ENCODE measurements around the gene WNT3. TPM values are rescaled to one million over a fixed set of nuclear protein-coding genes. Genes with fewer than 3 reads are reported as not detected.
"Not testable (repeated sequence)": the region's sequence is repeated elsewhere in the genome, so short reads cannot be mapped to it uniquely, and the experiment has no call there.

Gene WNT3
- total RNA-seq, 1 donor from 2014 or later, result 1.0 TPM

GRCh38 chr17:46785696-46786095, 32.8 kb downstream of the WNT3 start:
- no peak for DNase-seq (ENCODE audit: low spot score)

DNA sequence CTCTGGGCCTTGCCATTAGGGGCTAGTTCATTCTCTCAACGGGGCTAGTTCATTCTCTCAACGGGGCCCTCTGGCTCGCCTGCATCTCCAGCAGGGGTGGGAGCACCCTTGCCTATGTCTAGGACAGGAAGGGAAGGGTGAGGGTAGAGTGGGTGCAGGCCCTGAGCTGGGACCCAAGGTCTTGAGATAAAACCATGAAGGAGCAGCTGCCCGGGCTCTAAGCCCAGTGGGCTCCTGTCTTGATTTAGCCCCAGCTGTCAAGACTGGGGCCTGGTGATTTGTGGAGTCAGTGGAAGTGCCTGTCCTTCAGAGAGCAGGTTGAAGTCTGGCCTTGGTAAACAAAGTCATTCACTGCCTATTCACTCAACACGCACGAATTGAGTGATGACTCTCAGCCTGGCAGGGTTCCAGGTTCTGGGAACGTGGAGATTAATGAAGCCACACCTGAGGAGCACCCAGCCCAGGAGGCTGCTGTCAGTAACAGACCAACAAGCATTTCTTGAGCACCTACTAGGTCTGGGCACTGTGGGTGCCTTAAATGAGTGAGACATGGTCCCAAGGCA, 35.4 kb downstream of the WNT3 start:
- DNase-seq (ENCODE audit: low spot score), result no peak

DNA sequence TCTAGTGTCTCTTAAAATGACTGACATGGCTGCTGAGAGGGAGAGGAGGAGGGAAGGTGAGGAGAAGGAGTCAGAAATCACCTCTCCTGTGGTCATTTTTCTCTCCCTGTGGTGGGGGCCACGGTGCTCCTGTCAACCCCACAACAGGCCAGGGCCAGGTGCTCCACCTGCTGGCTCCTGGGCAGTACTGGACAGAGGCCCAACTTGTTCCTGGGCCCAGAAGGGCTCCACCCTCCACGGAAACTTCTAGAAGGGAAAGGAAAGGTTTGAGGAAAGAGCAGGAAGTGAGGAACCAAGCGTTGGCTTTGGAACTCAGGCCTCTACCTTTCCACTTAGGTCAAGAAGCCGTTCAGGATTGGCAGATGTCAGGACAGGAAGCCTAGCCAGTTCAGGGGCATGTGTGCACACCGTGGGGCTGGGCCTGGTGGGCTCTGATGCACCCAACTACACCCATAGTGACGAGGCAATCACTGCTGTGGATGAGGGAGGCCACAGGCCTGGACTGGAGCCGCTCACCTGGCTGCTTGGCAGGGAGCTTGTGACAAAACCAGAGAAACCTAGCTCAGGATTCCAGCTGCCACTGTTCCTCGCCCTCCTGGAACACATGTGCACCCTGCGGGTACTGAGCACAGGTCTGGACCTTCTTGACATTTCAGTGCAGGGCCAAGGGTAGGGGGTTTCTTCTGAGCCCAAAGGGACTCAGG, 36.1 kb downstream of the WNT3 start:
- DNase-seq (ENCODE audit: low spot score), result no peak

DNA sequence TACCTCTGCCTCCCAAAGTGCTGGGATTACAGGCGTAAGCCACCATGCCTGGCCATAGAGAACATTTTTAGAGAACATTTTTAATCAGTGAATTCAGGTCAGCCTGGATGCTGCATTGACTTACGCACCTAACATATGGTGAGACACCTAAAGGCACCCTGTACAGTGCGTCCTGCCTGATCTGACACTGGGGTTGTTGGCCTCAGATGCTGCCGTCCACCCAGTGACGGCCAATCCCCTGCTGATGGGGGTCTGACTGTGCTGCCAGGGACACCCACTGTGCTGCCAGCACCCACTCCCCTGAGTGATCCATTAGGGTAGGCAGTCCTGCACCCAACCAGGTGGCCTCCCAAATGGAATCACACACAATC, 38.5 kb downstream of the WNT3 start:
- DNase-seq (ENCODE audit: low spot score), result no peak

DNA sequence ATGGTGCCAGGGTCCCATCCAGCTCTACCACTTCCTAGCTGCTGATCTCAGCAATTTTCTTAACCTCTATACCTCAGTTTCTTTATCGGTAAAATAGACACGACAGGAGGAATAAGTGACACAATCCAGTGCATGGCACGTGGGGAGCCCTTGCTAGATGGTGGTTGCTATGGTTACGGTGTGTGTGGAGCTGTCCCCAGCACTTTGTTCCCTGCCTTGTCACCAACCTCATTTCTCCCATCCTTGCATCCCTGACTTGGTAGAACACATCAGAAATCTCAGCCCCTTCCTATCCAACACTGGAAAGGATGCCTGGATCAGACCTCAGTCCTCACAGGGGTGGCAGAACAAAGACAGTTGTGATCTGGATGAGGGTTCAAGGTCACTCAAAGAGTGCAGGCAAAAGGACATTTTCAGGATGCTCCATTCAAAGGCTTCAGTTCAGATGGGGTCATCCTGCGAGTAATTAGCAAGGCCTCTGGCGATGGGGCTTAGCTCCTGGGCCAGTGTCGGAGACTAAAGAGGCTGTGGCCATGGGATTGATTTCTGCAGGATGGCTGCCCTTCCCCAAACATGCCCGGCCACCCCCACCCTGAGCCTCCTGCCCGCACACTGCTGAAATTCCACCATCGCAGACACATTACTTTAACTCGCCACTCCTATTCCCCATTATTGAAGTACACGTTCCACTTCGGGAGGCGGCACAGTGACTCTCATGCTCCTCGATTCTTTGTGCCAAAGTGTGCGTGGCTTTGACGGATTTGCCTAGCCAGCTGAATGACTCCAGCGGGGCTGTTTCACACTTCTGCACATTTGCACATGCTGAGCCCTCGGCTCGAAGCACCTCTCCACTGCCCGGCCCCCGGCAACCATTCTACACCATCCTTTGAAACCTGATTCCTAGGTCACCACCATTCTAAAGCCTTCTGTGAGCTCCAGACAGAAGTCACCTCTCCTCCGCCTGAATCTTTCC, 40.3 kb downstream of the WNT3 start:
- no peak for DNase-seq (ENCODE audit: low spot score)

- no peak for DNase-seq (ENCODE audit: low spot score)
These were observed 42.0 kb downstream of the WNT3 start for GRCh38 chr17:46776298-46777005.

GRCh38 chr17:46774108-46774737, 44.3 kb downstream of the WNT3 start:
- DNase-seq (ENCODE audit: low spot score), result no peak

GRCh38 chr17:46773676-46774075, 44.8 kb downstream of the WNT3 start:
- DNase-seq (ENCODE audit: low spot score), result no peak

DNA sequence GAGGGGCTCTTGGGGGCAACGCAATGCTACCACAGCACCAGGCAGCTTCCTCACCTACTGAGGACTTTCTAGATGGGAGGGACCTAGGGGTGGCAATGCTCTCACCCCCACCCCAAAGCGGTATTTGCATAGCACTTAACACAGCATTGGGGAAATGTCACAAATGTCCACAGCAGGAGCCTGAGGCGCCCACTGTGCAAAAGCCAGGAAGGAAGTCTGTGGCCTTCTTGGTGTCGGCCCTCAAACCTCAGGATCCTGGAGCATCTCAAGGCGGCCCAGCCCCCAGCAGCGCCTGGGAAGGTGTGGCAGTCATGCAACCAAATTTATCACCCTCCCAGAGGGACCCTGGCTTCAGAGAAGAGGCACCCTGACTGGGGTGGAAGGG, 45.3 kb downstream of the WNT3 start:
- DNase-seq (ENCODE audit: low spot score), result no peak

DNA sequence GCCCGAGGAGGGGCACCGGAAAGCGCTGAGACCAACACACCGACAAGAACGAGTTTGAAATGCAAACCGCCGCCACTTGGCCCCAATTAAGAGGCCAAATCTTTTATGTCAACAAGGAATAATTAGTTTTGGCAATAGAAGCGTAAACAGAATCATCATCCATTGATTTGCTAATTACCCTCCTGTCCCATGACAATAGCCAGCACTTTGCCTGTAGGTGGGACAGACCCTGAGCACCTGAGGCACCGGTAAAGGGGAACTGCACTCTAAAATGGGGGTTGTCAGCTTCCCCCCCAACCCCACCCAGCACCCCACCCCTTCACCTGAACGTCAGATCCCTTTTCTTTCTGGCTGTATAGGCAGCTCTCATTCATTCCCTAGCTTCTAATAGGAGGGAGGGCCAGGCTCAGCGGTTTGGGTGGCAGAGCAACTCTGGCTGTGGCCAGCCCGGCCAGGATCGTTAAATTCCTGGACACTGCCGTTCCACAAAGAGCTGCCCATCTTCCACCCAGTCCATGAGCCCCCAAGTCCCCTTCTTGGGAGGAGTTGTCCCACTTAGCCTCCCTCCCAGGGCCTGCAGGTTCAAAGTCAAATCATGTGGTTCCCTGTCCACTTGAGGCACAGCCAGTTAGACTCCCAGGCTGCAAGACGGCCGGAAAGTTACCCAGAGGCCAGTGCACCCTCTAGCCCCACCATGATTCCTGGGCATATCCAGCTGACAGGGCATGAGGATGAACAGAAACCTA, 45.8 kb downstream of the WNT3 start:
- no peak for DNase-seq (ENCODE audit: low spot score)

DNA sequence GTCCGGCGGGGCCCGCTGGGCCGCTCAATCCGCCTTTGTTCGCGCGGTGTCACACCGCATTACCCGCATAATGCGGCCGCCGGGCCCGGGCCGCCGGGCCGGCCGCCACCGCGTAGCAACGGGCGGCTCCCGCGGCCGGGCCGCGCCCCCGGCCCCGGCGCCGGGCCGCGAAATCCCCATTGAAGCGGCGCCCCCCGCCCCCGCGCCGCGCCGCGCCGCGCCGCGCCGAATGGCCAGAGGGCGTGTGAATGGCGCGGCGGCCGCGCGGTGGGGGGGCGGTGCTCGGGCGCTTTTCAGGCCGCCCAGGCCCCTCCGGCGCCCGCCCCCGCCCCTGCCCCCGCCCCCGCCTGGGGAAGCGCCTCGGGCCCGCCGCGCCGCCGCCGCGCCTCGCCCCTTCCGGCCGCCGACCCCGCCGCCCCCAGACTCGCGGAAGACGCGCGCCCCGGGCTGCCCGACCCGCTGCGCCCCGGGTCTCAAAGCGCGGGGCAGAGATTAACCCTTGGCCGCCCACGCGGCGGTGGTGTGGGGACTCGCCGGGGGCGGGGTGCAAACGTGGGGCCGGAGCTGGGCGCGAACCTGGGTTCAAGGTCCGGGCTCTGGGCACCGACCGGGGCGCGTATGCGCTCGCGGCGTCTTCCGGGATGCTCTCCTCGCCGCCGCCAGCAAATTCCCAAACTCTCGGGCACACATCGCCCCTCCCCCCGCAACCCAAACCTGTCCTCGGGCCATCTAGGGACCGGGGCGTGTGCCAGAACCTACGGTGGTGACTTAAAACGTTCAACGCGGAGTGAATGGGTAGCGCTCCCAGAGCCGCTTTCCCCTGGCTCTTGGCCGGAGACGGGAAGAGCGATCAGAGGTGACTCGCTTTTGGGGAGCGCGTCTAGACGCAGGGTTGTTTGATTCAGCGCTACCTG, 46.7 kb downstream of the WNT3 start:
- DNase-seq (ENCODE audit: low spot score), result no peak

GRCh38 chr17:46770818-46771560, 47.5 kb downstream of the WNT3 start:
- no peak for DNase-seq (ENCODE audit: low spot score)

DNA sequence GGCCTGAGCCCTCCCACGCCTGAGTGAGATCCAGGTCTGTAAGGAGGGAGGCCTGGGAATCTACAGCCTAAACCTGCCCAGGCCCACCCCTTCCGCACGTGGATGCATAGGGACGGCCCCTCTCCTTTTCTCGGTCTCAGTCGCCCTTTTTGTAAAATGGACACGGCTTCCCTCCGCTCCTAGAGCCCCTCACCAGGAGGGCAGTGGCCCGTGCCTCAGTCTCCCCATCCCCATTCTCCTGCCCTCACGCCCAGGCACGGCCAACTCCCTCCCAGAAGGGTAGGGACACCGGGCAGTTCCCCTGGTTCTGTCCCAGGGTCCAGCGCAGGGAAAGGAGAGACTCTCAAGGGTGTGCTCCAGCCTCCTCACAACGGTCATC, 48.1 kb downstream of the WNT3 start:
- DNase-seq (ENCODE audit: low spot score), result no peak

- no peak for DNase-seq (ENCODE audit: low spot score)
These were observed 48.7 kb downstream of the WNT3 start for GRCh38 chr17:46769531-46770438.

- DNase-seq (ENCODE audit: low spot score), result not testable (repeated sequence)
These were observed 49.6 kb downstream of the WNT3 start for GRCh38 chr17:46768896-46769295.

GRCh38 chr17:46768540-46768870, 50.0 kb downstream of the WNT3 start:
- DNase-seq (ENCODE audit: low spot score), result no peak

- no peak for DNase-seq (ENCODE audit: low spot score)
These were observed 51.7 kb downstream of the WNT3 start for GRCh38 chr17:46766493-46767491.

Data from ureter (tissue), 1 donor.